OCI-LY3 (cell line): ENCODE measurements around the gene YPEL1.

Source experiments
- EZH2phosphoT487 ChIP-seq: fragments of 200-600 bp; shearing (Covaris generic); IDR thresholded peaks from 2 replicates; pipeline ENCODE4 v1.6.1; 2018; ENCODE audit warnings: antibody characterized with exemption, mixed run types, low read depth
- TF ChIP-seq, protein P1 (sequence below): fragments of 200-600, 300-600 bp; sonication (generic); IDR thresholded peaks from 2 replicates; pipeline ENCODE4 v1.5.1; 2014; ENCODE audit warnings: antibody characterized with exemption, low read length, low read depth

- TF ChIP-seq, protein P1, sequence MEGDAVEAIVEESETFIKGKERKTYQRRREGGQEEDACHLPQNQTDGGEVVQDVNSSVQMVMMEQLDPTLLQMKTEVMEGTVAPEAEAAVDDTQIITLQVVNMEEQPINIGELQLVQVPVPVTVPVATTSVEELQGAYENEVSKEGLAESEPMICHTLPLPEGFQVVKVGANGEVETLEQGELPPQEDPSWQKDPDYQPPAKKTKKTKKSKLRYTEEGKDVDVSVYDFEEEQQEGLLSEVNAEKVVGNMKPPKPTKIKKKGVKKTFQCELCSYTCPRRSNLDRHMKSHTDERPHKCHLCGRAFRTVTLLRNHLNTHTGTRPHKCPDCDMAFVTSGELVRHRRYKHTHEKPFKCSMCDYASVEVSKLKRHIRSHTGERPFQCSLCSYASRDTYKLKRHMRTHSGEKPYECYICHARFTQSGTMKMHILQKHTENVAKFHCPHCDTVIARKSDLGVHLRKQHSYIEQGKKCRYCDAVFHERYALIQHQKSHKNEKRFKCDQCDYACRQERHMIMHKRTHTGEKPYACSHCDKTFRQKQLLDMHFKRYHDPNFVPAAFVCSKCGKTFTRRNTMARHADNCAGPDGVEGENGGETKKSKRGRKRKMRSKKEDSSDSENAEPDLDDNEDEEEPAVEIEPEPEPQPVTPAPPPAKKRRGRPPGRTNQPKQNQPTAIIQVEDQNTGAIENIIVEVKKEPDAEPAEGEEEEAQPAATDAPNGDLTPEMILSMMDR = no peak
- TF ChIP-seq EZH2phosphoT487 = no peak
Measured at GRCh38 chr22:21714059-21714770, 21.4 kb downstream of the YPEL1 start.
